H9 (cell line): Measurements from ENCODE around the gene TIPARP. TPM values are rescaled to one million over a fixed set of nuclear protein-coding genes. Genes with fewer than 3 reads are reported as not detected.
"Not testable (repeated sequence)": the region's sequence is repeated elsewhere in the genome, so short reads cannot be mapped to it uniquely, and the experiment has no call there.

ENCODE experiments used
- DNase-seq: peaks from one replicate; pipeline ENCODE4 v3.0.0-alpha.2; 2017
- H2AFZ ChIP-seq: one replicate; pipeline ENCODE4 v1.6.1; 2013; ENCODE audit warnings: mild to moderate bottlenecking, low read length, control low read depth, moderate library complexity
- H2AK5ac ChIP-seq: 2 replicates; pipeline ENCODE4 v1.6.1; 2013; ENCODE audit warnings: low read length, control low read depth, mixed read lengths; ENCODE audit not compliant: insufficient read length
- H2BK120ac ChIP-seq: one replicate; pipeline ENCODE4 v1.6.1; 2013; ENCODE audit warnings: low read depth, mild to moderate bottlenecking, low read length, control low read depth, inconsistent platforms; ENCODE audit not compliant: poor library complexity, severe bottlenecking
- H2BK12ac ChIP-seq: 2 replicates; pipeline ENCODE4 v1.6.1; 2013; ENCODE audit warnings: low read length, control low read depth, mixed read lengths, low read depth; ENCODE audit not compliant: insufficient read length
- H2BK15ac ChIP-seq: 2 replicates; pipeline ENCODE4 v1.6.1; 2013; ENCODE audit warnings: low read depth, low read length, control low read depth
- H2BK20ac ChIP-seq: one replicate; pipeline ENCODE4 v1.6.1; 2013; ENCODE audit warnings: low read depth, mild to moderate bottlenecking, low read length, control low read depth, inconsistent platforms; ENCODE audit not compliant: poor library complexity, severe bottlenecking
- H2BK5ac ChIP-seq: 2 replicates; pipeline ENCODE4 v1.6.1; 2013; ENCODE audit warnings: low read length, control low read depth, mixed read lengths; ENCODE audit not compliant: insufficient read length
- H3K14ac ChIP-seq: 2 replicates; pipeline ENCODE4 v1.6.1; 2013; ENCODE audit warnings: low read length, control low read depth; ENCODE audit not compliant: insufficient read depth
- H3K18ac ChIP-seq: 2 replicates; pipeline ENCODE4 v1.6.1; 2013; ENCODE audit warnings: low read depth, mild to moderate bottlenecking, mixed read lengths, low read length, control low read depth; ENCODE audit not compliant: insufficient read length
- H3K23ac ChIP-seq: 2 replicates; pipeline ENCODE4 v1.6.1; 2013; ENCODE audit warnings: low read length, control low read depth, mixed read lengths, low read depth; ENCODE audit not compliant: insufficient read length
- H3K23me2 ChIP-seq: 2 replicates; pipeline ENCODE4 v1.6.1; 2013; ENCODE audit warnings: low read depth, mild to moderate bottlenecking, mixed read lengths, low read length, control low read depth; ENCODE audit not compliant: insufficient read length, poor library complexity, severe bottlenecking
- H3K27ac ChIP-seq: 2 replicates; pipeline ENCODE4 v1.5.1; 2013; ENCODE audit warnings: low read length, control low read depth, mixed read lengths, low read depth; ENCODE audit not compliant: insufficient read length
- H3K27me3 ChIP-seq: 2 replicates; pipeline ENCODE4 v1.6.1; 2013; ENCODE audit warnings: low read length, control low read depth, inconsistent platforms; ENCODE audit not compliant: insufficient read depth
- H3K4ac ChIP-seq: 2 replicates; pipeline ENCODE4 v1.6.1; 2013; ENCODE audit warnings: low read depth, mild to moderate bottlenecking, control low read depth, inconsistent platforms, low read length, moderate library complexity
- H3K4me1 ChIP-seq: 2 replicates; pipeline ENCODE4 v1.6.1; 2013; ENCODE audit warnings: low read length, control low read depth, inconsistent platforms; ENCODE audit not compliant: insufficient read depth
- H3K4me2 ChIP-seq: 2 replicates; pipeline ENCODE4 v1.6.1; 2013; ENCODE audit warnings: low read length, control low read depth, mixed read lengths; ENCODE audit not compliant: insufficient read length, insufficient read depth
- H3K56ac ChIP-seq: 2 replicates; pipeline ENCODE4 v1.6.1; 2013; ENCODE audit warnings: low read depth, mild to moderate bottlenecking, mixed read lengths, low read length, control low read depth; ENCODE audit not compliant: insufficient read length
- H3K79me1 ChIP-seq: 2 replicates; pipeline ENCODE4 v1.6.1; 2013; ENCODE audit warnings: low read depth, mild to moderate bottlenecking, moderate library complexity, low read length, control low read depth, inconsistent platforms; ENCODE audit not compliant: insufficient read depth, poor library complexity, severe bottlenecking
- H3K79me2 ChIP-seq: 2 replicates; pipeline ENCODE4 v1.6.1; 2013; ENCODE audit warnings: low read length, control low read depth, inconsistent platforms; ENCODE audit not compliant: insufficient read depth
- H3K9ac ChIP-seq: 2 replicates; pipeline ENCODE4 v1.6.1; 2013; ENCODE audit warnings: low read length, control low read depth, mixed read lengths; ENCODE audit not compliant: insufficient read length; ENCODE audit errors: extremely low read depth
- H3K9me3 ChIP-seq: one replicate; pipeline ENCODE4 v1.6.1; 2013; ENCODE audit warnings: low read depth, low read length, inconsistent platforms; ENCODE audit not compliant: control insufficient read depth
- H3T11ph ChIP-seq: one replicate; pipeline ENCODE4 v1.6.1; 2013; ENCODE audit warnings: mild to moderate bottlenecking, low read length, control low read depth, inconsistent platforms
- H4K20me1 ChIP-seq: one replicate; pipeline ENCODE4 v1.6.1; 2013; ENCODE audit not compliant: control insufficient read depth, insufficient read length, insufficient read depth
- H4K5ac ChIP-seq: 2 replicates; pipeline ENCODE4 v1.6.1; 2013; ENCODE audit warnings: low read depth, mild to moderate bottlenecking, mixed read lengths, low read length, control low read depth; ENCODE audit not compliant: insufficient read length
- H4K8ac ChIP-seq: replicated peaks from 2 replicates; pipeline ENCODE4 v1.6.1; 2013; ENCODE audit warnings: low read length, control low read depth, mixed read lengths, low read depth; ENCODE audit not compliant: insufficient read length
- H4K91ac ChIP-seq: 2 replicates; pipeline ENCODE4 v1.6.1; 2013; ENCODE audit warnings: low read depth, mild to moderate bottlenecking, moderate library complexity, mixed read lengths, low read length, control low read depth; ENCODE audit not compliant: insufficient read length
- H3K27ac Mint-ChIP-seq, 3 experiments: 2 replicates in 2 of 3; 3 replicates in 1 of 3; pipeline ENCODE4 v1.8.0; 2020 to 2021; ENCODE audit warnings: mixed read lengths in 3 of 3, mild to moderate bottlenecking in 1 of 3, moderate library complexity in 1 of 3
- H3K27me3 Mint-ChIP-seq: 2 replicates; pipeline ENCODE4 v1.8.0; 2021; ENCODE audit warnings: low read depth, mild to moderate bottlenecking, moderate library complexity, mixed read lengths
- H3K36me3 Mint-ChIP-seq, 3 experiments: 2 replicates in 2 of 3; 3 replicates in 1 of 3; pipeline ENCODE4 v1.8.0; 2020 to 2021; ENCODE audit warnings: low read depth in 3 of 3, mixed read lengths in 3 of 3; ENCODE audit not compliant: insufficient read depth in 1 of 3
- H3K4me1 Mint-ChIP-seq, 2 experiments: 2 replicates each; pipeline ENCODE4 v1.8.0; 2020; ENCODE audit warnings: mixed read lengths in 2 of 2
- H3K4me3 Mint-ChIP-seq, 2 experiments: 2 replicates in 1 of 2; 3 replicates in 1 of 2; pipeline ENCODE4 v1.8.0; 2020 to 2021; ENCODE audit warnings: mild to moderate bottlenecking in 2 of 2, mixed read lengths in 2 of 2, moderate library complexity in 1 of 2
- H3K9me3 Mint-ChIP-seq, 2 experiments: 2 replicates in 1 of 2; 3 replicates in 1 of 2; pipeline ENCODE4 v1.8.0; 2020; ENCODE audit warnings: mild to moderate bottlenecking in 2 of 2, mixed read lengths in 2 of 2, moderate library complexity in 1 of 2
- WGBS: extraction: QIAGEN DNeasy Blood & Tissue Kit; methylation state at CpG from one replicate; pipeline ENCODE4 v1.1.7; 2013; ENCODE audit warnings: missing lambda C conversion rate, low lambda C conversion rate, mixed read lengths; ENCODE audit not compliant: insufficient read length; ENCODE audit errors: extremely low coverage; 5-methylcytosine and 5-hydroxymethylcytosine counted together
- total RNA-seq: library from RNA; stranded (reverse); gene quantifications from 2 replicates; pipeline ENCODE4 v1.2.1, GENCODE V29; 2021
- TF ChIP-seq, protein P1 (sequence below): fragments of 200-600 bp; sonication (generic); conservative IDR thresholded peaks from 3 replicates; pipeline ENCODE4 v1.8.0; 2021; ENCODE audit warnings: antibody characterized with exemption, mild to moderate bottlenecking

Gene TIPARP
- total RNA-seq, 1 experiment from 2014 or later = 5.9 TPM

DNA sequence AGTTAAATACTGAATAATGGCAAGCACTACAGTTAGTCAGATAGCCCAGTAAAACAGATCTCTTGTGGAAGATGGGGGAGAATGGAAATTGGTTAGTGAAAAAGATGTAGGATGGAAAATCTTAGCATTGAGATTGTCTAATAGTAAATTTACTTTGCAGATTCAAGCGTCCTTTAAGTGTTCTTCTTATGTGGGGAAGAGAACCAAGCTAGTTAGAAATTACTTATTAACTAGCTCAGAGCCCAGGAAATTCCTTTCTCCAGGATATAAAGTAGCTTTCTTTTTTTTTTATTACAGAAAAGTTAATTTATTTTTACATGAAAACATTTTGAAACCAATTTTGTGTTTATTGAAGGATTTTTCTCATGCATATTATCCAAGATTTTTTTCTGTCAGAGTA, 36.7 kb downstream of the TIPARP start:
- no peak overlapping the region for H2BK120ac ChIP-seq
- no peak overlapping the region for H2AFZ ChIP-seq
- H3K18ac ChIP-seq = no peak overlapping the region
- no peak overlapping the region for H3K27ac ChIP-seq
- WGBS = no CpG with 5 or more reads among the region's 1 CpG
- H2BK12ac ChIP-seq = no peak overlapping the region
- Mint-ChIP-seq H3K27me3 (no peaks in the 10 kb centered on the region), H3K36me3 (peaks cover 3 to 19% (median 14%) of the 10 kb centered on the region in 3 experiments; a peak in 6 of 7 replicates), H3K4me3 (no peak overlapping the region), H3K9me3 (no peaks in the 10 kb centered on the region), H3K27ac (no peak overlapping the region), H3K4me1 (no peaks in the 10 kb centered on the region)
- no peak overlapping the region for H3K56ac ChIP-seq
- no peaks in the 10 kb centered on the region for H3K27me3 ChIP-seq
- H3K4me1 ChIP-seq = no peaks in the 10 kb centered on the region
- H3K9me3 ChIP-seq = no peaks in the 10 kb centered on the region
- H3K79me2 ChIP-seq = no peaks in the 10 kb centered on the region
- H3T11ph ChIP-seq = no peak overlapping the region
- no peak overlapping the region for H2BK15ac ChIP-seq
- no peaks in the 10 kb centered on the region for H3K79me1 ChIP-seq
- H3K9ac ChIP-seq = no peak overlapping the region
- no peak overlapping the region for H3K14ac ChIP-seq
- H4K91ac ChIP-seq = no peak overlapping the region
- DNase-seq = no peak
- H3K23ac ChIP-seq = no peak overlapping the region
- H4K5ac ChIP-seq = no peak overlapping the region
- no peak overlapping the region for H3K4me2 ChIP-seq
- H2BK20ac ChIP-seq = no peak overlapping the region
- no peak overlapping the region for H3K4ac ChIP-seq
- H4K8ac ChIP-seq = no peak overlapping the region
- H4K20me1 ChIP-seq = no peaks in the 10 kb centered on the region
- H3K23me2 ChIP-seq = no peaks in the 10 kb centered on the region
- H2BK5ac ChIP-seq = no peak overlapping the region
- H2AK5ac ChIP-seq = no peak overlapping the region
- TF ChIP-seq, protein P1, sequence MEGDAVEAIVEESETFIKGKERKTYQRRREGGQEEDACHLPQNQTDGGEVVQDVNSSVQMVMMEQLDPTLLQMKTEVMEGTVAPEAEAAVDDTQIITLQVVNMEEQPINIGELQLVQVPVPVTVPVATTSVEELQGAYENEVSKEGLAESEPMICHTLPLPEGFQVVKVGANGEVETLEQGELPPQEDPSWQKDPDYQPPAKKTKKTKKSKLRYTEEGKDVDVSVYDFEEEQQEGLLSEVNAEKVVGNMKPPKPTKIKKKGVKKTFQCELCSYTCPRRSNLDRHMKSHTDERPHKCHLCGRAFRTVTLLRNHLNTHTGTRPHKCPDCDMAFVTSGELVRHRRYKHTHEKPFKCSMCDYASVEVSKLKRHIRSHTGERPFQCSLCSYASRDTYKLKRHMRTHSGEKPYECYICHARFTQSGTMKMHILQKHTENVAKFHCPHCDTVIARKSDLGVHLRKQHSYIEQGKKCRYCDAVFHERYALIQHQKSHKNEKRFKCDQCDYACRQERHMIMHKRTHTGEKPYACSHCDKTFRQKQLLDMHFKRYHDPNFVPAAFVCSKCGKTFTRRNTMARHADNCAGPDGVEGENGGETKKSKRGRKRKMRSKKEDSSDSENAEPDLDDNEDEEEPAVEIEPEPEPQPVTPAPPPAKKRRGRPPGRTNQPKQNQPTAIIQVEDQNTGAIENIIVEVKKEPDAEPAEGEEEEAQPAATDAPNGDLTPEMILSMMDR = no peak

DNA sequence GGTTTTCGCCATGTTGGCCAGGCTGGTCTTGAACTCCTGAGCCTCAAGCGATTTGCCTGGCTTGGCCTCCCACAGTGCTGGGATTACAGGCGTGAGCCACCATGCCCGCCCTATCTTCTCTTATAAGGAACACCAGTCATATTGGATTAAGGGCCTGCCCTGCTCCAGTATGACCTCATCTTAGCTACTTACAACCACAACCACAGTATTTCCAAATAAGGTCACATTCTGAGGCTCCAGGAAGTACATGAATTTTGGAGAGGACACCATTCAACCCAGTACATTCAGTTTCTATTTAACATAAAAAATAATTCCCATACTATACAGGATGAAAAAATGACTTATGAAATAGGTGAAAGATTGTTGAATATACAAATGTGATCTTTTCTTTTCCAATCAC, 37.6 kb downstream of the TIPARP start:
- H3K27me3 Mint-ChIP-seq, H3K23ac ChIP-seq, H4K5ac ChIP-seq, H3K4me3 Mint-ChIP-seq, H3K27ac Mint-ChIP-seq, H2BK20ac ChIP-seq, H3K18ac ChIP-seq, H2BK120ac ChIP-seq, H3K4me2 ChIP-seq, H3K9me3 Mint-ChIP-seq, H2BK5ac ChIP-seq, H3K23me2 ChIP-seq, H3T11ph ChIP-seq, H3K4ac ChIP-seq, H3K27ac ChIP-seq, H3K14ac ChIP-seq, H3K9me3 ChIP-seq, H4K20me1 ChIP-seq, H4K91ac ChIP-seq, H3K79me2 ChIP-seq, H3K79me1 ChIP-seq, H2AFZ ChIP-seq, H4K8ac ChIP-seq, H2BK12ac ChIP-seq, H3K27me3 ChIP-seq, H3K9ac ChIP-seq, H2AK5ac ChIP-seq, H3K56ac ChIP-seq, H3K4me1 ChIP-seq, H2BK15ac ChIP-seq, H3K4me1 Mint-ChIP-seq, DNase-seq: not testable (repeated sequence)
- peaks cover 3 to 16% (median 12%) of the 10 kb centered on the region in 3 experiments; a peak in 6 of 7 replicates for H3K36me3 Mint-ChIP-seq
- WGBS = no CpG with 5 or more reads among the region's 4 CpGs
